C4-2B (cell line): ENCODE measurements around the gene TSPAN15.

Experiments used
- CTCF ChIP-seq: fragments of 450-650 bp; conservative IDR thresholded peaks from 2 replicates; pipeline ENCODE4 v1.5.1; 2017; ENCODE audit warnings: mild to moderate bottlenecking
- ZFX ChIP-seq: fragments of 450-650 bp; IDR thresholded peaks from 2 replicates; pipeline ENCODE4 v1.6.1; 2017

- TF ChIP-seq ZFX (no peak), CTCF (no peak)
Observed at GRCh38 chr10:69501657-69502056, 50.4 kb downstream of the TSPAN15 start.
